Measurements from ENCODE around the gene FAAP100.

The FAAP100 gene

DNA sequence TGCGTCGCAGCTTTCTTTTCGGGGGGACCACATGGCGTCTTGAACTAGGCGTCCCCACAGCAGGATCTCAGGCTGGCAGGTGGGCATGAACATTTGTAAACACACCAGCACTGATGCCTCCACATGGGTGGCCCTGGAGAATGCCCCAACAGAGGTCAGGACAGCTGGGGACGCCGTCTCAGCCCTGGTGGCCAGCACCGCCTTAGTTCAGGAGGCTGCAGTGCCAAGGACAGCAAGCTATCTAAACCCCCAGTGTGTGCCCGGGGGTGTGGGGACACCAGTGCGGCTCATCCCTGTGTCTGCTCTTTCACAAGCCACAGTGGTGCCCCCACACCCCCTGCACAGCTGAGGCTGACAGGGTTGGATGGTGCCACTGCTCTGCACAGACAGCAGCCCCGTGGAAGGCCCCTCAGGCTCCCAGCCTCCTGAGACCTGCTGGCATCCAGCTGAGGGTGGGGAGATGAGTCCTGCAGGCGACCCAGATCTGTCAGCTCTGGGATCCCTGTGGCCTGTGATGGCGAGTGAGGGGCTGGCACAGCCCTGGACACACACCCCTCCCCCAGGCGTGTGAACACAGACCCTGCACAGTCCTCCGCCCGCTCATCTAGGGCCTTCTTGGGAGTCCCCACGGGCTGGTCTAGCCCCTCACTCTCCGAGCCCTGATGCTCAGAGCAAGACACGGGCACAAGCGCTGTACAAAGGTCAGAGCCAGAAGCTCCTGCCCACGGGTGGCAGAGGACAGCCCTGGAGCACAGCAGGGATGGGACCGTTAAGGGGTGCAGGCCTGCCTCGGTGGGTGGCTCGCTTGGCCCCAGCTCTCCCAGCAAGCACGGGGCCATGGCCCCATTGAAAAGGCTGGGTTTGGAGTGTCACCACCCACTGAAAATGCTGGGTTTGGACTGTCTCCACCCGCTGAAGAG, 13.2 kb downstream of the FAAP100 start:
- no peak overlapping the region for H3K4me3 ChIP-seq (ENCODE audit: low read length)
- TF ChIP-seq, protein P1, sequence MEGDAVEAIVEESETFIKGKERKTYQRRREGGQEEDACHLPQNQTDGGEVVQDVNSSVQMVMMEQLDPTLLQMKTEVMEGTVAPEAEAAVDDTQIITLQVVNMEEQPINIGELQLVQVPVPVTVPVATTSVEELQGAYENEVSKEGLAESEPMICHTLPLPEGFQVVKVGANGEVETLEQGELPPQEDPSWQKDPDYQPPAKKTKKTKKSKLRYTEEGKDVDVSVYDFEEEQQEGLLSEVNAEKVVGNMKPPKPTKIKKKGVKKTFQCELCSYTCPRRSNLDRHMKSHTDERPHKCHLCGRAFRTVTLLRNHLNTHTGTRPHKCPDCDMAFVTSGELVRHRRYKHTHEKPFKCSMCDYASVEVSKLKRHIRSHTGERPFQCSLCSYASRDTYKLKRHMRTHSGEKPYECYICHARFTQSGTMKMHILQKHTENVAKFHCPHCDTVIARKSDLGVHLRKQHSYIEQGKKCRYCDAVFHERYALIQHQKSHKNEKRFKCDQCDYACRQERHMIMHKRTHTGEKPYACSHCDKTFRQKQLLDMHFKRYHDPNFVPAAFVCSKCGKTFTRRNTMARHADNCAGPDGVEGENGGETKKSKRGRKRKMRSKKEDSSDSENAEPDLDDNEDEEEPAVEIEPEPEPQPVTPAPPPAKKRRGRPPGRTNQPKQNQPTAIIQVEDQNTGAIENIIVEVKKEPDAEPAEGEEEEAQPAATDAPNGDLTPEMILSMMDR (conservative IDR thresholded peaks at IDR 0.05; ENCODE audit: low read depth, low read length), result no peak
- no peak for DNase-seq (ENCODE audit: low read depth)

DNA sequence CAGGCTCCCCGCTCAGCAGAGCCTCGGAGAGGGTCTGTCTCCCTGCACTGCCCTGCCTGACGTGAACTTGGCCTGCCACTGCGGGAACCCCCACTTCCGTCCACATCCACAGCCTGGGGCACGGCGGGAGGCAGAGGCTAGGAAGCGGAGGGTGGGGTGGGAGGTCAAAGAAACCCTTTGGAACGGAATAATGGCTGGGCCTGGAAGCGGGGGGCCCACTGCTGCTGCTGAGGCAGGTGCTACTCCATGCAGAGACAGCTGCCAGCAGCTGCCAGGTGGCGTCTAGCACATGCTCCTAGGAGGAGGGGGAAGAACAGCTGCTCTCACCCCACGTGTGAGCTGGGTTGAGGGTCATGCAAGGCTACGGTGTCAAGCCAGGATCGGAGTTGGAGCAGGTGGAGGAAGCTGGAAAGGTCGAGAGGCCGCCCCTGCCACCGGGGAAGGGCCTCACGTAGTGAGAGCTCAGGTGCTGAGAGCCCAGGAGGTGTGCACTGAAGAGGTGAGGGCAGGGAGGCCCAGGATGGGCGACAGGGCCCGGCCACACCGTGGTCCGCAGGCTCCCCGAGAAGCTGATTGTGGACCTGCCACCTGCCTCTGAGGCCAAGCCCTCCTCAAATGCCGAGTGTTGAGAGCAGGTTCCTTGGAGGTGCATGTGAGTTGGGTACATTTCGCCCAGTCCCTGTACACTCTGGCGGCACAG, 14.1 kb downstream of the FAAP100 start:
- TF ChIP-seq, protein P1 (conservative IDR thresholded peaks at IDR 0.05; ENCODE audit: low read depth, low read length), result no peak
- no peak for DNase-seq (ENCODE audit: low read depth)
- H3K4me3 ChIP-seq (ENCODE audit: low read length), result no peak overlapping the region

DNA sequence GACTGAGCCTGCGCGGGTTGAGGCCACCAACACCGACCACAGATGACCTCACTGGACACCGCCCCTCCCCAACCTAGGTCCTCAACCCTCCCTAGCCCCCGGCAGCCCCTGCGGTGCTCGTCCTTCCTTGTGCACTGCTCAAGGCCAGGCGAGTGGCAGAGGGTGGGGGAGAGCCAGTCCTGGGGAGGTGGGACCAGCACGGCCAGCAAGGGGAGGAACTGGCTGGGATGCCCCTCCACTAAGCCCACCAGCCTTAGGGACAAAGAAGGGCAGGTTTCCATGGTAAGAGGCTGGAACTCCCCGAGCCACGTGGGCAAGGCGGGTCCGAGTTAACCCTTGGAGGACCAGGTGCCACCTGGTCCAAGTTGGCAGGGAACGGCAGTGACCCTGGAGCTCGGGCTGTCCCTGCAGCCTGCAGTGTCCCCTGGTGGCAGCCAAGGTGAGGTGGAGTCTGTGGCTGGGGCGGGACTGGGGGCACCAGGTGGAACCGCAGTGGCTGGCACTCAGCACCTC, 14.8 kb downstream of the FAAP100 start:
- TF ChIP-seq, protein P1 (conservative IDR thresholded peaks at IDR 0.05; ENCODE audit: low read depth, low read length), result peak; percentile 78
- no peak overlapping the region for H3K4me3 ChIP-seq (ENCODE audit: low read length)
- DNase-seq (ENCODE audit: low read depth), result no peak

DNA sequence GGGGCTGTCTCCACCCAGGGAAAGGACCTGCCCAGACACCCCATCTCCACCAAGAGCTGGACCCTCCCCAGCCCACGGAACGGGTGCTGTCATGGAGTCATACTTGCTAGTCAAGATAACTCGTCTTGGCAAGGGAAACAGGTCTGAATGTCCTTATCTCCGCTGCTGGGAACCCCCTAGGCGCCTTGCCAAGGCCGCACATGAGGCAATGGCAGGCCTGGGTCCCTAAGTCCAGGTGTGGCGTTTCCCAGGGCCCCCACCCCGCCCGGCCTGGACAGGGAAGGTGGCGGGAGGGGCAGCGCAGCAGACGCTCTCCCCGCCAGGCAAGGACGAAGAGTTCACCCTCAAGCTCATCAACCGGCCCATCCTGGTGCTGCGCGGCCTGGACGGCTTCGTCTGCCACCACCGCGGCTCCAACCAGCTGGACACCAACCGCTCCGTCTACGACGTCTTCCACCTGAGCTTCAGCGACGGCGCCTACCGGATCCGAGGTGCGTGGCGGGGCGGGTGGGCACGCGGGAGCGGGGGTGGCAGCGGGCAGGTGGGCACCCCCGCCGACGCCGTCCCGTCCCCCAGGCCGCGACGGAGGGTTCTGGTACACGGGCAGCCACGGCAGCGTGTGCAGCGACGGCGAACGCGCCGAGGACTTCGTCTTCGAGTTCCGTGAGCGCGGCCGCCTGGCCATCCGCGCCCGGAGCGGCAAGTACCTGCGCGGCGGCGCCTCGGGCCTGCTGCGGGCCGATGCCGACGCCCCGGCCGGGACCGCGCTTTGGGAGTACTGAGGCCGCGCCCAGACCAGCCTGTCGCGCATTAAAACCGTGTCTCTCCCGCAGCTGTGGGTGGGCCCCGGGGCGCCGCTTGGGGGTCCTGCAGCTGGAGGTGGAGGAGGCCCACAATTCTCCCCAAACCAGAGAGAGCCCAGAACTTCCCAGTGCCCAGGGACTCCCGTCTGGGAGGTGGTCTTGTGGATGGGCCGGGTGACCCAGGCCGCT, 15.6 kb downstream of the FAAP100 start:
- no peak for DNase-seq (ENCODE audit: low read depth)
- no peak overlapping the region for H3K4me3 ChIP-seq (ENCODE audit: low read length)
- TF ChIP-seq, protein P1 (conservative IDR thresholded peaks at IDR 0.05; ENCODE audit: low read depth, low read length), result no peak

DNA sequence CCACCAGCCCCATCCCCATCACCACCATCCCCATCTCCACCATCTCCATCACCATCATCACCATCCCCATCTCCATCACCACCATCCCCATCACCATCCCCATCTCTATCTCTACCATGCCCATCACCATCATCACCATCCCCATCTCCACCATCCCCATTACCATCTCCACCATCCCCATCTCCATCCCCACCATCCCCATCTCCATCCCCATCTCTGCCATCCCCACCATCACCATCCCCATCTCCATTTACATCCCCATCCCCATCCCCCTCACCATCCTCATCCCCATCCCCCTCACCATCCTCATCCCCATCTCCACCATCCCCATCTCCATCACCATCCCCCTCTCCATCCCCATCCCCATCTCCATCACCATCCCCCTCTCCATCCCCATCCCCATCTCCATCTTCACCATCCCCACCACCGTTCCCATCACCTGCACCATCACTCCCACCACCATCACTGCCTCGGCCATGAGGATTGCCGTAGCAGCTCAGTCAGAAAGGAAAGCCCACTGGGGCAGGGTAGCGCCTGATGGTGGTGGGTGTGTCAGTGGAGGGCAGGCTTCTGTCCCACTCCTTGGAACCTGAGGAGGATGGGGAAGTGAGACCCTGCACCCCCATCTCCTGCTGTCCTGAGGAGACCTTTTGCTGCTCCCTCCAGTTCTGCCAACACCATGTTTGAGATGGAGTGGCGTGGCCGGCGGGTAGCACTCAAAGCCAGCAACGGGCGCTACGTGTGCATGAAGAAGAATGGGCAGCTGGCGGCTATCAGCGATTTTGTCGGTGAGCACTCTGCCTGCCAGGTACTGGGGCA, 16.5 kb downstream of the FAAP100 start:
- DNase-seq (ENCODE audit: low read depth), result no peak
- TF ChIP-seq, protein P1 (conservative IDR thresholded peaks at IDR 0.05; ENCODE audit: low read depth, low read length), result no peak
- no peak overlapping the region for H3K4me3 ChIP-seq (ENCODE audit: low read length)

DNA sequence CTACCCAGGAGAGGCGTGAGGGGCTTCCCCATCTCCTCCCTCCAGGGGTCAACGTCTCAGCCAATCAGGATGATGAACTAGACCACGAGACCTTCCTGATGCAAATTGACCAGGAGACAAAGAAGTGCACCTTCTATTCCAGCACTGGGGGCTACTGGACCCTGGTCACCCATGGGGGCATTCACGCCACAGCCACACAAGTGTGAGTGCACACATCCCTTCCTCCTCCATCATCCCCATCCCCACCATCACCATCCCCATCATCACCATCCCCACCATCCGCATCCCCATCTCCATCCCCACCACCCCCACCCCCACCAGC, 17.2 kb downstream of the FAAP100 start:
- no peak for DNase-seq (ENCODE audit: low read depth)
- H3K4me3 ChIP-seq (ENCODE audit: low read length), result no peak overlapping the region
- TF ChIP-seq, protein P1 (conservative IDR thresholded peaks at IDR 0.05; ENCODE audit: low read depth, low read length), result no peak

All from retinal pigment epithelial cell (primary cell).